Thyroid gland (tissue), 4 donors: ENCODE data around the gene KRT38. TPM values are rescaled to one million over a fixed set of nuclear protein-coding genes. Genes with fewer than 3 reads are reported as not detected.

ENCODE experiments used
- DNase-seq, 2 donors: peaks; one replicate each; pipeline ENCODE4 v3.0.0-alpha.2; 2019
- H3K27ac ChIP-seq, 3 donors: fragments of 200-600 bp; sonication (generic); 1 replicate in 2 of 3; 2 replicates in 1 of 3; pipeline ENCODE4 v1.5.1; 2016 to 2019; ENCODE audit warnings: mild to moderate bottlenecking in 1 of 3, moderate library complexity in 1 of 3
- H3K27me3 ChIP-seq: fragments of 200-600 bp; sonication (generic); one replicate; pipeline ENCODE4 v1.5.1; 2019
- H3K36me3 ChIP-seq, 2 donors: fragments of 200-600 bp; sonication (generic); one replicate each; pipeline ENCODE4 v1.5.1; 2016 to 2019
- H3K4me1 ChIP-seq, 2 donors: fragments of 200-600 bp; sonication (generic); one replicate each; pipeline ENCODE4 v1.5.1; 2017 to 2019
- H3K4me3 ChIP-seq, 3 donors: fragments of 200-600 bp; sonication (generic); replicated peaks in 1 of 3; 1 replicate in 2 of 3; 2 replicates in 1 of 3; pipeline ENCODE4 v1.5.1; 2016; ENCODE audit warnings: mild to moderate bottlenecking in 1 of 3
- H3K9me3 ChIP-seq: fragments of 200-600 bp; sonication (generic); one replicate; pipeline ENCODE4 v1.5.1; 2017
- POLR2A ChIP-seq, 2 donors: fragments of 450-650 bp; IDR thresholded peaks; one replicate each; pipeline ENCODE4 v1.6.1; 2017; ENCODE audit warnings: antibody characterized with exemption in 2 of 2, mild to moderate bottlenecking in 2 of 2, moderate library complexity in 1 of 2
- WGBS, 2 donors: methylation state at CpG; one replicate each; pipeline ENCODE4 v1.1.5; 2017; 5-methylcytosine and 5-hydroxymethylcytosine counted together
- intact Hi-C: fragments of 100-400 bp; cut with DNase I; formaldehyde crosslinking; loops from one replicate; pipeline ENCODE4 v1.15.1; 2023
- total RNA-seq, 4 donors: library from RNA; depleted of rRNA; stranded (reverse); fragments of >200 nt; gene quantifications; one replicate each; pipeline ENCODE4 v1.2.3, GENCODE V29; 2016
- TF ChIP-seq, protein P1 (sequence below), 6 experiments: fragments of 200-600 bp in 3 of 6; fragments of 450-650 bp in 3 of 6; sonication (generic) in 3 of 6; IDR thresholded peaks; one replicate each; pipeline ENCODE4 v1.5.1; 2016 to 2019; ENCODE audit warnings: antibody characterized with exemption in 6 of 6, mild to moderate bottlenecking in 2 of 6, inconsistent platforms in 1 of 6, moderate library complexity in 1 of 6

The KRT38 gene
- total RNA-seq, 4 donors from 2014 or later = not detected

DNA sequence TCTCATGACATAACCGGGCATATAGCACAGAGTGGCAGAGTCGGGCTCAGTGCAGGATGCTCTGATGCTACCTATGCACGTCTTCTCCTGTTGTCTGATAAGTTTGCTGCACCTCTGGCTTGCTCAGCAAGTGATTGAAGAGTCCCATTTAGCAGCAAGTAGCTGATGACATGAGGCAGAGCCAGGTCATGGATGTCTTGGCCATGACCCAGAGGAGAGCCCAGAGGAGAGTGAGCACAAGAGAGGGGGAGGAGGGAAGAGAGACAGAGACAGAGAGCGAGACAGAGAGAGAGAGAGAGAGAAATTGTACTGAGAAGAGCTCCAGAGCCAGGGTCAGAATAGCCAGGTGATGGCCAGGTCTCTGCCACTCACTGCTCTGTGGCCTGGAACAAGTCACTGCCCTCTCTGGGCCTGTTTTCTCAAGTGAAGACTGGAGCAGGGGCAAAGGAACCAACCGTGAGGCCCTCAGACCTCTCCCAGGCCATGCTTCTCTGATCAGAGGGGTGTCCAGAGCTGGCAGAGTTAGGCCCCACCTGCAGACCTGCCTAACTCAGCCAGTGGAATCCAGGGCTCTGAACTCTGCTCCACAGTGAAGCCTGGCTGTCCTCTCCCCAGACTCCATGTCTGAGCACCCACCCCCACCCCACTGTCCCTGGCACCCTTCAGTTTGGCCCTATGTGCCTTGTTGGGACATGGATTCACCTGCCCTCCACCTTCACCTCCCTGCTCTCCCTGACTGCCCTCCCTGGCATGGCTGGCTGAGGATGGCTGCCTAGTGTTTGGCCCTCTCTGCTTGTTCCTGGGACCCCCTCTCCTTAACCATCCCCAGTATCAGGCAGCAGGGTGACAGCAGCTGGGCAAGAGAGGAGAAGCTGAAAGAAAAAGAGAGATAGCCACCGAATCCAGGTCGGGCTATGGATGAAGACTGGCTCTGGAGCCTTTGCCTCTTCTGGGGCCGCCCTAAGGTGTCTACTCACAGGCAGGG is 44.4 kb upstream of the KRT38 start:
- DNase-seq = peak; percentile 66 to 74
- Histone ChIP-seq H3K27ac (peak overlapping the region in 1 of 3 donors; percentile 36), H3K36me3 (no peaks in the 10 kb centered on the region), H3K4me3 (no peak overlapping the region), H3K9me3 (no peaks in the 10 kb centered on the region), H3K4me1 (peaks cover 12 to 22% of the 10 kb centered on the region in 2 donors), H3K27me3 (no peaks in the 10 kb centered on the region)
- intact Hi-C loops = no loop called here
- 62 to 70% methylated on average over 8 of the region's 8 CpGs for WGBS, 2 donors
- TF ChIP-seq, protein P1, sequence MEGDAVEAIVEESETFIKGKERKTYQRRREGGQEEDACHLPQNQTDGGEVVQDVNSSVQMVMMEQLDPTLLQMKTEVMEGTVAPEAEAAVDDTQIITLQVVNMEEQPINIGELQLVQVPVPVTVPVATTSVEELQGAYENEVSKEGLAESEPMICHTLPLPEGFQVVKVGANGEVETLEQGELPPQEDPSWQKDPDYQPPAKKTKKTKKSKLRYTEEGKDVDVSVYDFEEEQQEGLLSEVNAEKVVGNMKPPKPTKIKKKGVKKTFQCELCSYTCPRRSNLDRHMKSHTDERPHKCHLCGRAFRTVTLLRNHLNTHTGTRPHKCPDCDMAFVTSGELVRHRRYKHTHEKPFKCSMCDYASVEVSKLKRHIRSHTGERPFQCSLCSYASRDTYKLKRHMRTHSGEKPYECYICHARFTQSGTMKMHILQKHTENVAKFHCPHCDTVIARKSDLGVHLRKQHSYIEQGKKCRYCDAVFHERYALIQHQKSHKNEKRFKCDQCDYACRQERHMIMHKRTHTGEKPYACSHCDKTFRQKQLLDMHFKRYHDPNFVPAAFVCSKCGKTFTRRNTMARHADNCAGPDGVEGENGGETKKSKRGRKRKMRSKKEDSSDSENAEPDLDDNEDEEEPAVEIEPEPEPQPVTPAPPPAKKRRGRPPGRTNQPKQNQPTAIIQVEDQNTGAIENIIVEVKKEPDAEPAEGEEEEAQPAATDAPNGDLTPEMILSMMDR (IDR thresholded peaks at IDR 0.05) = no peak
- TF ChIP-seq POLR2A (IDR thresholded peaks at IDR 0.05) = no peak

DNA sequence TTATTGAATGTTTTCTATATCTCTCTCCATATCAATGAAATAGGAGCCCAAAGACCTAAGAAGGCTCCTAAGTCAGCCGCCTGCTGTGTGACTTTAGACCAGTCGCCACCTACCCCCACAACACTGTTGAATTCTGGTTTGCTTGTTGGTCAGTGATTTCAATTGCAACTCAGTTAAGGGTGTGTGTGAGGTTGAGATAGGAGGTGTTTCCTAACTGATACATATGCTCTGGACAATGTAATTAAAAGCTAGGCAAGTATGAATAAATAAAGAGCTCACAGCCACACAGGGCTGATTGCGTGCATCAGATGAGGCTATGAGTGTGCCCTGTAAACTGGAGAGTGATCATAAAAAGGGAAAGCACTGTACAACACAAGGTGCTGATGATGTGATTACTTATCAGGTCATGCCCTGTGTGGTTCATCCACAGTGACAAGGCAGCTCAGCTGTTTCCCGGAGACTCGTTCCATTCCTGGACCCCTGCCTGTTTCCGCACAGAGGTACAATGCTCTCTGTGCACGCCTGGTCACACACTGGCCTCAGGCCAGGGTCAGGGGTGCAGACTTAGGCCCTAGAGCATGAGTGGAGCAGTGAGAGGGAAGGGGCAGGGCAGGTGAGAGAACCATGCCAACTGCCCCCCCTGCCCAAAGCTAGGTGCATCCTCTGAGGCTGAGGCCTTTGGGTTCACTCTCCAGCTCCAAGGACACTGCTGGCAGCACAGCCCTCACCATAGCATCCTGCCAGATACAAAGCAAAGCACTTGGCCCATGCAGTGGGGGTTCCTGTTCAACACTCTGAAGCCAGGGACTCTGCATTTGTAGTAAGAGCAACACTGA is 43.4 kb upstream of the KRT38 start:
- no peaks in the 10 kb centered on the region for H3K27me3 ChIP-seq
- intact Hi-C loops = no loop called here
- no peaks in the 10 kb centered on the region for H3K36me3 ChIP-seq
- no peak overlapping the region for H3K4me3 ChIP-seq
- peak overlapping the region in 1 of 3 donors; percentile 36 for H3K27ac ChIP-seq
- WGBS, 2 donors = 49 to 60% methylated on average over 6 to 7 of the region's 7 CpGs
- peak; percentile 88 to 91 for DNase-seq
- H3K4me1 ChIP-seq = peaks cover 12 to 22% of the 10 kb centered on the region in 2 donors
- no peaks in the 10 kb centered on the region for H3K9me3 ChIP-seq
- TF ChIP-seq, protein P1 (IDR thresholded peaks at IDR 0.05) = no peak
- TF ChIP-seq POLR2A (IDR thresholded peaks at IDR 0.05) = no peak

DNA sequence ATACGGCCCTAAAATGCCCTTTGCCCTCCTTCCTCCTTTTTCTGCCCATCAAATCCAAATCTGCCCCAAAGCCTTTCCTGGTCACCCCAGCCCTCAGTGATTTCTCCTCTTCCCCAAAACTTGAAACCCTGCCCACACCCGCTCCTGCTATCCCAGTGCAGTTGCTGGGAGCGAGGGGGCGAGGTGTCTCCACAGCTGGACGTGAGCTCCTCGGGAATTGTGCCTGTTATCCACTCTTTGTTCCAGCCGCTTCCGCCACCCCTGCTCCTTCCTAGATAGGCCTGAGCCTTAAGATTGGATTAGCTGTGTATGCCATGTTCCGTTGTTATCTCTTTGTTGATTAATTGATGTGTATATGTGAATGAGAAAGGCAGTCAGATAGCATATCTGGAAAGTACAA is 42.7 kb upstream of the KRT38 start:
- intact Hi-C loops = no loop called here
- Histone ChIP-seq H3K4me3 (no peak overlapping the region), H3K36me3 (no peaks in the 10 kb centered on the region), H3K4me1 (peaks cover 12 to 22% of the 10 kb centered on the region in 2 donors), H3K9me3 (no peaks in the 10 kb centered on the region), H3K27me3 (no peaks in the 10 kb centered on the region), H3K27ac (no peak overlapping the region)
- 85 to 94% methylated on average over 9 of the region's 9 CpGs for WGBS, 2 donors
- DNase-seq = no peak
- no peak for TF ChIP-seq POLR2A (IDR thresholded peaks at IDR 0.05)
- TF ChIP-seq, protein P1 (IDR thresholded peaks at IDR 0.05) = no peak

DNA sequence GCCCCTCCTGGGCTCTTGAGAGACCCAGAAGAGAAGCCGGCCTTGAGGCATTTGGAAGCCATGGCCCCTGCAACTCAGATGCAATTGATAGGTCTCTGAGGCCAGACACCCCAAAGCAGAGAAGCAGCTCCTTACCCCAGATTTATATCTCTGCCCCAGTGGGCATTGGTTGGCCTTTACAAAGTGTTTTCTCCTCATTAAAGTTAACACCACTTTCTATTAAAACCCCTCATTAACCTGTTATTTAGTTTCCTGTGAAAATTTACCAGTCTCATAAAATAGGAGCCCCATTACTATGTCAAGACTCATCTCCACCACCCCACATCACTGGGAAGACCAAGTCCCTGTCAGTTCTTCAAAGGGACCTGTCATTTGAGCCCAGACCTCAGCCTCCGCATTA is 40.3 kb upstream of the KRT38 start, which contains the start of gene KRT35:
TSS of gene KRT35 (minus strand) at position 116 of the 400 bp plus-strand sequence. CDS start at position 62, 54 bp downstream.
- Histone ChIP-seq H3K9me3 (no peaks in the 10 kb centered on the region), H3K4me3 (no peak within 1 kb of the TSS), H3K27ac (no peak within 1 kb of the TSS), H3K4me1 (peaks cover 12 to 22% of the 10 kb centered on the region in 2 donors), H3K36me3 (no peaks in the 10 kb centered on the region), H3K27me3 (no peaks in the 10 kb centered on the region)
- intact Hi-C loops = no loop called here
- DNase-seq = no peak
- 92 to 94% methylated on average over 2 of the region's 2 CpGs for WGBS, 2 donors
- TF ChIP-seq, protein P1 (IDR thresholded peaks at IDR 0.05) = no peak
- no peak for TF ChIP-seq POLR2A (IDR thresholded peaks at IDR 0.05)
